GM10847 (cell line): ENCODE data around the gene C15orf62.

Experiments used
- POLR2A ChIP-seq: IDR thresholded peaks from 2 replicates; pipeline ENCODE4 v1.6.1; 2011; ENCODE audit not compliant: insufficient read length; ENCODE audit errors: extremely low read depth

The C15orf62 gene

DNA sequence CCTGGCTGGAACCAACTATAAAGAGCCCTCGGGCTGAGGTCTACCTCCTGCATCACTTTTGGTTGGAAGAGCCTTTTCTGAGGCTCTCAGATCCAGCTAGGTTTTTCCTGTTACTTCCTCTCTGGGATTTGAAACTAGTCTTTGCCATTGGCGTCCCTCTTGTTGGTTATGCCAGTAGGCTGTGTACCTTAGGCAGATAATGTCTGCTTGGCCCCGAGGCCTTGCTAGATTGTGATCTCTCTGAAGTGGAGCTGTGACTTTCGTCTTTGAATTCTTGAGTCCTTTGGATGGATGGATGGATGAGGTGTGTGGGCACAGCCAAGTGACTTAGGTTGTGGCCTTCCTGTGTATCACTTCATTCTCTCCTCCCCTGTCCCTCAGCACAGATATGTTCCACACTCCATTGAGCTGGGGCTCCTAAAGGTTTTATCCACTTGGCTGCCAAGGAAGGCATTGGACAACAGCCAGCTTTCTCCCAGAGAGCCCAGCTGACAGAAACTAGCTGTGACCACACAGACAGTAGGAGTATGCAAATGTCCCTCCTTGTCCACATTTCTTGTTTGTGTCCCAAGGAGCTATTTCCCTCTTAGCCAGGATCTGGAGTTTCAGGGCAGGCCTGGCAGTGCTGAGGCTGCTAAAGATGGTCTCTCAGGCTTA is 45.4 kb downstream of the C15orf62 start:
- TF ChIP-seq POLR2A: no peak

DNA sequence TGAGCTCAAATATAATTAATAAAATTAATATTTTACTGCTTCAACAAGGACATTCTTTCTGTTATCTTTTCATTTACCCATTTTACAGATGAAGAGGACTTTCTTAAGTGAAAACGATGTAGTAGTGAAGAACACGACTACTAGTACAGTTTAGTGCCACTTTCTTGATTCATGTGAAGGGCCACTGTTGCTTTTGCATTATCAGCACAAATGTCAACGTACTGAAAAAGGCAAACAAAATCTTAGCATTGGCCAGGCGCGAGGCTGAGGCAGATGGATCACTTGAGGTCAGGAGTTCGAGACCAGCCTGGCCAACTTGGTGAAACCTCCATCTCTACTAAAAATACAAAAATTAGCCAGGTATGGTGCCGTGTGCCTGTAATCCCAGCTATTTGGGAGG is 49.3 kb downstream of the C15orf62 start:
- no peak for TF ChIP-seq POLR2A

DNA sequence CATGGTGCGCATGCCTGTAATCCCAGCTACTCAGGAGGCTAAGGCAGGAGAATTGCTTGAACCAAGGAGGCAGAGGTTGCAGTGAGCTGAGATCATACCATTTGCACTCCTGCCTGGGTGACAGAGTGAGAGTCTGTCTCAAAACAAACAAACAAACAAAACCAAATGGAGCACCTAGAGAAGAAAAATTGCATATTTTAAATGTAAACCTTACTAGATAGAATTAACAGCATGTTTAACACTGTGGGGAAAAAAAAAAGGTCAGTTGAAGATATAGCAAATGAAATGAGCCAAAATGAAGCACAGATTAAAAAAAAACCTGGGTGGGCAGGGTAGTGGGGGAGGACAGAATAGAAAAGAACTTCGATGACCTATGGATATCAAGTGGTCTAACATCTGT is 51.4 kb downstream of the C15orf62 start:
- no peak for TF ChIP-seq POLR2A
